ENCODE results near the gene ARID4A.
A peak's percentile ranks its signal among the peaks of the same experiment; 100 is the strongest.
"Not testable (repeated sequence)": the region's sequence is repeated elsewhere in the genome, so short reads cannot be mapped to it uniquely, and the experiment has no call there.

ARID4A gene

GRCh38 chr14:58292187-58292586 lies 6.2 kb upstream of the ARID4A start:
- no peak for DNase-seq

DNA sequence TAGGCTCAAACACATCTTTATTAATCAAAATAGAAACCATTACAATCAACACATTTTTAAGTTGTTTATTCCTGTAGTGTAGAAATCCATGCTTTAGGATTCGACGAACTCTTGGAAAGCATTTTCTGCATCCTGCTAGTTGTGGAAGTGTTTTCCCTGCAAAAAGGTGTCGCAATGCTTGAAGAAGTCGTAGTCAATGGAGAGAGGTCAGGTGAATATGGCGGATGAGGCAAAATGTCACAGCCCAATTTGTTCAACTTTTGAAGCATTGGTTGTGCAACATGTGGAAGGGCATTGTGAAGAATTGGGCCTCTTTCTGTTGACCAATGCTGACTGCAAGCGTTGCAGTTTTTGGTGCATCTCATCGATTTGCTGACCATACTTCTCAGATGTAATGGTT lies 4.2 kb upstream of the ARID4A start:
- no peak for DNase-seq

GRCh38 chr14:58296726-58297125 lies 1.6 kb upstream of the ARID4A start:
- no peak for DNase-seq

GRCh38 chr14:58297412-58297761 lies 968 bp upstream of the ARID4A start:
- no peak for DNase-seq

- peak; percentile 100 for DNase-seq
These were observed 436 bp upstream of the ARID4A start for GRCh38 chr14:58297762-58298476.

- DNase-seq = peak; percentile 40
These were observed 1.3 kb downstream of the ARID4A start for GRCh38 chr14:58299401-58300330.

GRCh38 chr14:58301416-58301815 lies 3.1 kb downstream of the ARID4A start:
- DNase-seq = no peak

DNA sequence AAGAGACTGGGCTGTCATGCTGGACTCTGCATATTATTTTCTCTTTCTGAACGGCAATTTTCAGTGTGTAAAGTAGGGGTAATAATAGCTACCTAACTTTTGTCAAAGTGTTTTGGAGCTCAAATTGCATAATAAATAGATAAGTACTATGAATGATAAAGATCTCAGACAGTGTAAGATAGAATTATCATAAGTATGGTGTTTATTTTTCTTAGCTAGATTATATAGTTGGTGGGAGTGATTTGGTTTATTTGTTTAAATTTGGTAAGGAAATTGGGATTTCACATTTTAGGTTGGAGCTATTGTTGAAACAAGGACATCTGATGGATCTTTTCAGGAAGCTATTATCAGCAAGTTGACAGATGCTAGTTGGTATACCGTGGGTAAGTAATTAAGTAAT lies 7.4 kb downstream of the ARID4A start:
- DNase-seq = no peak

DNA sequence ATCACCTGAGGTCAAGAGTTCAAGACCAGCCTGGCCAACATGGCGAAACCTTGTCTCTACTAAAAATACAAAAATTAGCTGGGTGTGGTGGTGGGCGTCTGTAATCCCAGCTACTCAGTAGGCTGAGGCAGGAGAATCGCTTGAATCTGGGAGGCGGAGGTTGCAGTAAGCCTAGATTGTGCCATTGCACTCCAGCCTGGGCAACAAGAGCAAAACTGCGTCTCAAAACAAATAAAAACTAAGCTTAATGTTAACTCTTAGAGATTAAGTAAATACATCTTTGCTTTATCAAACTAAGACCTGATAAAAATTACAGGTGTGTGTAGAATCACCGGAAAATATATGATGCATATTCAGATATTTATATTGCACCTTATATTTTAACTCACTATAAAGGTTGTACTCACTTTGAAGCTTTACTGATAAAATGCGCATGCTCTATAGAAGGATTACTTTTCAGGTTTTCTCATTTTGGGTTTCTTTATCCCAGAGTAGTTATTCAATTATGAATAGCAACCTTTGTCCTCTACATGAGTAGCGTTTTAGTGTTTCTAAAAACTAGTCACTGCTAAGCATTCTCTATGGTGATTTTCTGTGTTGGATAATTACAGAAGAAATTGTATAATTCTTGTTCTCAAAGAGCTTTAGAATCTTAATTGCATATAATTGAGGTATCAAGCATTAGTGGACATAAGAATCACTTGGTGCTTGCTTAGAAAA lies 9.4 kb downstream of the ARID4A start:
- no peak for DNase-seq

DNA sequence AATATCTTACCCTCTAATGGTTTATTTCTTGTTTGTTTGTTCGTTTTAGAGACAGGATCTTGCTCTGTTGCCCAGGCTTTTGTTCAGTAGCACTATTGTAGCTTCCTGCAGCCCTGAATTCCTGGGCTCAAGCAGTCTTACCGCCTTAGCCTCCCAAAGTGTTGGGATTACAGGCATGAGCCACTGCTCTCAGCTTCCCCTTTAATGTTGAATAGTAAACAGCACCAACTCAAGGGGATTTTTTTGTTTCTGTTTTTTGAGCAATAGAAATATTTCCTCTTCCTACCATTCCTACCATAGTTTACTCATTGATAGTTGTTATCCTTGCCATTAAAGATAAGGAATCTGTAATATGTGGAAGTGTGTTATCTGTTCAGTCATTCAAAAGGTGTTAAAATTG lies 10.7 kb downstream of the ARID4A start:
- DNase-seq = no peak

- no peak for DNase-seq
These were observed 15.3 kb downstream of the ARID4A start for GRCh38 chr14:58313699-58314098.

DNA sequence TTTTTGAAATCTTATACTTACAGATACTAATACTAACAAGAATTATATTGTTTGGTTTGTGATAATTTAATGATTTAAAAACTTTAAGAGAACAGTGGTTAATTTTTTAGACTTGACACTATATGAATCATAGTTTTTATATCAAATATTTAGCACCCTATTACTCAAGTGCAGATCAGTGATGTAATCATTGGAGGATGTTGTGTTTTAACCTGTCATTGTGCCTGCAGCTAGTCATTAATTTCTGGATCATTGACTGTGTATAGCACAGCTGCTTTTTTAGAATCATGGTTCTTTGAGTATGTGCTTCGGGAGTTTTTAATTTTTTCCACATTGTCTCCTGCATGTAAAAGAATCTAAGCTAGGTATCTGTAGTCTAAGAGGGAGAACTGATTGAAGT lies 17.3 kb downstream of the ARID4A start:
- DNase-seq = no peak

DNA sequence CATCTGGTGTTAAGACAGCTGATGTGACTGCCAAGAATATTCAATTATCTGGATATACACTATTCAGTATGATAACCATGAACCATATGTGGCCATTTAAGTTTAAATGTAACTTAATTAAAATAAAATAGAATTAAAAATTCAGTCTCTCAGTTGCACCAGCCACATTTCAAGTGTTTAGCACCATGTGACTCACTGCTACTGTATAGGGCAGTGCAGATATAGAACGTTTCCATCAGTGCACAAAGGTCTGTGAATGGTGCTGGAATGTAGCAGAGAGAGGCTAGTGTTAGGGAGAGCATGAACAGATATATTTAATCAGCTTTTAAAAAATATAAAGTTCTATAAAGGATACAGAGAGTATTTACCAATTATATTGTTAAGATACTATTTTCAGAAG lies 28.7 kb downstream of the ARID4A start:
- no peak for DNase-seq

GRCh38 chr14:58331111-58331510 lies 32.8 kb downstream of the ARID4A start:
- DNase-seq = peak; percentile 100

GRCh38 chr14:58332561-58332960 lies 34.2 kb downstream of the ARID4A start:
- DNase-seq = peak; percentile 85

GRCh38 chr14:58339666-58340065 lies 41.3 kb downstream of the ARID4A start:
- not testable (repeated sequence) for DNase-seq

- DNase-seq = no peak
These were observed 42.9 kb downstream of the ARID4A start for GRCh38 chr14:58341152-58341748.

- DNase-seq = not testable (repeated sequence)
These were observed 45.2 kb downstream of the ARID4A start for GRCh38 chr14:58343535-58343934.

GRCh38 chr14:58353516-58354299 lies 55.4 kb downstream of the ARID4A start:
- no peak for DNase-seq

DNA sequence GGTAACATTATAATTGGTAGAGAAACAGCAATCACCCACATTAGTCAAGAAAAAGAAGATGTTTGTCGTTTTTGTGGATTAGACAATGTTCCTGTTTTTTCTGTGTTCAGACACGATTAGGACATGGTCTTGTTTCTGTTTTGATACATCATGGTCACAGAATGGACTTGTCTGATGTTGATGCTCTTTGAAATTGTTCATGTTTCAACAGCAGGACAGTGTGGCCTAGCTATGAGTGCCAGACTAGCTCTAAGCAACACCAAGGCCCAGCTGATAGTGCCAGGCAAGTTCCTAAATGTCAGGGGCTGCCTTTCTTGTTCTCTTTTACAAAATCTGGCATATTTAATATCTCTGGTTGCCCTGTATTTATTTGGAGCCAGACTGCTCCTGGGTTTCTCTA lies 56.5 kb downstream of the ARID4A start:
- no peak for DNase-seq

- no peak for DNase-seq
These were observed 57.9 kb downstream of the ARID4A start for GRCh38 chr14:58356268-58356667.

GRCh38 chr14:58362272-58362671 lies 63.9 kb downstream of the ARID4A start:
- not testable (repeated sequence) for DNase-seq

Measured in DMS79 treated with DMSO at 0.1 percent for 48 hours (cell line).